Measurements from ENCODE around the gene SMIM5. TPM values are rescaled to one million over a fixed set of nuclear protein-coding genes. Genes with fewer than 3 reads are reported as not detected.

Gene SMIM5
- total RNA-seq, 6 experiments from 2014 or later, result 0.09 TPM; not detected in 5

- H3K27me3 Mint-ChIP-seq (ENCODE audit: insufficient read depth), result peaks cover 17% of the 10 kb centered on the region
Observed at GRCh38 chr17:75602644-75603043, 30.6 kb upstream of the SMIM5 start.

GRCh38 chr17:75603123-75603522, 30.1 kb upstream of the SMIM5 start:
- H3K27ac Mint-ChIP-seq, result no peak overlapping the region
- no peak overlapping the region for H3K4me3 Mint-ChIP-seq
- H3K27me3 Mint-ChIP-seq (ENCODE audit: insufficient read depth), result peaks cover 13% of the 10 kb centered on the region
- no peaks in the 10 kb centered on the region for H3K36me3 Mint-ChIP-seq (ENCODE audit: low read depth)
- TF ChIP-seq CTCF (IDR thresholded peaks at IDR 0.05), result no peak
- DNase-seq, result no peak
- no peaks in the 10 kb centered on the region; the same call in 1 of the 2 replicates for H3K4me1 Mint-ChIP-seq (ENCODE audit: low read depth)
- no peaks in the 10 kb centered on the region for H3K9me3 Mint-ChIP-seq

More at GRCh38 chr17:75602644-75603043, 30.6 kb upstream of the SMIM5 start:
- Mint-ChIP-seq H3K4me1 (ENCODE audit: low read depth) (no peaks in the 10 kb centered on the region; the same call in 1 of the 2 replicates), H3K36me3 (ENCODE audit: low read depth) (no peaks in the 10 kb centered on the region), H3K27ac (no peak overlapping the region), H3K9me3 (no peaks in the 10 kb centered on the region), H3K4me3 (no peak overlapping the region)
- TF ChIP-seq CTCF (IDR thresholded peaks at IDR 0.05), result no peak
- DNase-seq, result no peak

GRCh38 chr17:75604034-75604695, 29.1 kb upstream of the SMIM5 start:
- DNase-seq, result no peak
- no peaks in the 10 kb centered on the region for H3K36me3 Mint-ChIP-seq (ENCODE audit: low read depth)
- H3K9me3 Mint-ChIP-seq, result no peaks in the 10 kb centered on the region
- peaks cover 14% of the 10 kb centered on the region for H3K27me3 Mint-ChIP-seq (ENCODE audit: insufficient read depth)
- no peaks in the 10 kb centered on the region; the same call in 1 of the 2 replicates for H3K4me1 Mint-ChIP-seq (ENCODE audit: low read depth)
- TF ChIP-seq CTCF (IDR thresholded peaks at IDR 0.05), result no peak
- H3K4me3 Mint-ChIP-seq, result no peak overlapping the region
- H3K27ac Mint-ChIP-seq, result no peak overlapping the region

- Mint-ChIP-seq H3K36me3 (ENCODE audit: low read depth) (no peaks in the 10 kb centered on the region), H3K27me3 (ENCODE audit: insufficient read depth) (peaks cover 14% of the 10 kb centered on the region), H3K4me3 (no peak overlapping the region), H3K4me1 (ENCODE audit: low read depth) (no peaks in the 10 kb centered on the region; the same call in 1 of the 2 replicates), H3K27ac (no peak overlapping the region), H3K9me3 (no peaks in the 10 kb centered on the region)
- no peak for TF ChIP-seq CTCF (IDR thresholded peaks at IDR 0.05)
- DNase-seq, result no peak
Observed at GRCh38 chr17:75605790-75606189, 27.4 kb upstream of the SMIM5 start.

- no peaks in the 10 kb centered on the region for H3K9me3 Mint-ChIP-seq
- H3K27me3 Mint-ChIP-seq (ENCODE audit: insufficient read depth), result peaks cover 15% of the 10 kb centered on the region
- H3K36me3 Mint-ChIP-seq (ENCODE audit: low read depth), result no peaks in the 10 kb centered on the region
- no peak for DNase-seq
- TF ChIP-seq CTCF (IDR thresholded peaks at IDR 0.05), result no peak
- no peaks in the 10 kb centered on the region; the same call in 1 of the 2 replicates for H3K4me1 Mint-ChIP-seq (ENCODE audit: low read depth)
- no peak overlapping the region for H3K4me3 Mint-ChIP-seq
- H3K27ac Mint-ChIP-seq, result no peak overlapping the region
Observed at GRCh38 chr17:75607086-75607485, 26.1 kb upstream of the SMIM5 start.
